DND-41 (cell line): ENCODE measurements around the gene CHMP6.

Experiments
- EZH2 ChIP-seq: IDR thresholded peaks from 3 replicates; pipeline ENCODE4 v1.6.1; 2012; ENCODE audit warnings: borderline replicate concordance, low read depth, mild to moderate bottlenecking, moderate library complexity, low read length, inconsistent platforms; ENCODE audit not compliant: severe bottlenecking
- TF ChIP-seq, protein P1 (sequence below): IDR thresholded peaks from 2 replicates; pipeline ENCODE4 v1.5.1; 2012; ENCODE audit warnings: borderline replicate concordance, low read length, moderate library complexity, mild to moderate bottlenecking; ENCODE audit not compliant: poor library complexity, severe bottlenecking; ENCODE audit errors: extremely low read depth

DNA sequence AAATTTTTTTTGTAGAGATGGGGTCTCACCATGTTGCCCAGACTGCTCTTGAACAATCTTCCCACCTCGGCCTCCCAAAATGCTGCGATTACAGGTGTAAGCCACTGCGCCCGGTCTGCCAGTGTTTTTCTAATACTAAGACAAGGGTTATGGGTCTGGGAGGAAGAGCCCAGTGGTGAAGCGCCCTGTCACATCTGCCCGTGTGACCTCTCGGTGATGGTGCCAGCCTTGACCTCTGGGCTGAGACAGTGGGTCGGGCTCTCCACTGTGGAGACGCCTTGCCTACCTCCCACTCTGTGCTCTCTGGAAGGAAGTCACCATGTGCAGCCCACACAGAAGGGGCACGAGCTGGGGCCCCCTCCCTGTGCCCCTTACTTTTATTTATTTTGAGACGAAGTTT is 38.2 kb downstream of the CHMP6 start:
- TF ChIP-seq, protein P1, sequence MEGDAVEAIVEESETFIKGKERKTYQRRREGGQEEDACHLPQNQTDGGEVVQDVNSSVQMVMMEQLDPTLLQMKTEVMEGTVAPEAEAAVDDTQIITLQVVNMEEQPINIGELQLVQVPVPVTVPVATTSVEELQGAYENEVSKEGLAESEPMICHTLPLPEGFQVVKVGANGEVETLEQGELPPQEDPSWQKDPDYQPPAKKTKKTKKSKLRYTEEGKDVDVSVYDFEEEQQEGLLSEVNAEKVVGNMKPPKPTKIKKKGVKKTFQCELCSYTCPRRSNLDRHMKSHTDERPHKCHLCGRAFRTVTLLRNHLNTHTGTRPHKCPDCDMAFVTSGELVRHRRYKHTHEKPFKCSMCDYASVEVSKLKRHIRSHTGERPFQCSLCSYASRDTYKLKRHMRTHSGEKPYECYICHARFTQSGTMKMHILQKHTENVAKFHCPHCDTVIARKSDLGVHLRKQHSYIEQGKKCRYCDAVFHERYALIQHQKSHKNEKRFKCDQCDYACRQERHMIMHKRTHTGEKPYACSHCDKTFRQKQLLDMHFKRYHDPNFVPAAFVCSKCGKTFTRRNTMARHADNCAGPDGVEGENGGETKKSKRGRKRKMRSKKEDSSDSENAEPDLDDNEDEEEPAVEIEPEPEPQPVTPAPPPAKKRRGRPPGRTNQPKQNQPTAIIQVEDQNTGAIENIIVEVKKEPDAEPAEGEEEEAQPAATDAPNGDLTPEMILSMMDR: no peak
- TF ChIP-seq EZH2: no peak
